ENCODE results near the gene PMEL. TPM values are rescaled to one million over a fixed set of nuclear protein-coding genes. Genes with fewer than 3 reads are reported as not detected.

The PMEL gene
- total and polyA plus RNA-seq, 7 donors = 0.14 to 0.37 (median 0.22) TPM; not detected in 3

GRCh38 chr12:55966408-55967281, 803 bp upstream of the PMEL start, which contains the start of gene CDK2:
CDK2 (plus strand) TSS chr12:55966830; CDS start chr12:55967009, 179 bp downstream.
- Histone ChIP-seq H3K4me1 (peaks cover 5% of the 10 kb centered on the region), H3K27me3 (ENCODE audit: insufficient read depth in 3 of 3, low read length in 2 of 3) (no peaks in the 10 kb centered on the region), H3K27ac (peak within 1 kb of the TSS; percentile 73), H3K36me3 (ENCODE audit: insufficient read depth in 1 of 2, low read depth in 1 of 2) (peaks cover 0 to 7% of the 10 kb centered on the region in 2 donors), H3K4me3 (peak within 1 kb of the TSS; percentile 76), H3K9me3 (no peaks in the 10 kb centered on the region)
- DNase-seq (peak; percentile 94 to 95), ATAC-seq (peak; percentile 95 to 100 (median 98))
- 0% methylated on average over 45 of the region's 45 CpGs for WGBS, 3 donors
- intact Hi-C loops (cut with DNase I) = loop anchor here (5.0 kb wide), 1 partner anchor 34 kb away; the partner anchor contains the start of gene DGKA (in 2 of the 2)
- no peak for TF ChIP-seq CTCF (IDR thresholded peaks at IDR 0.05)

DNA sequence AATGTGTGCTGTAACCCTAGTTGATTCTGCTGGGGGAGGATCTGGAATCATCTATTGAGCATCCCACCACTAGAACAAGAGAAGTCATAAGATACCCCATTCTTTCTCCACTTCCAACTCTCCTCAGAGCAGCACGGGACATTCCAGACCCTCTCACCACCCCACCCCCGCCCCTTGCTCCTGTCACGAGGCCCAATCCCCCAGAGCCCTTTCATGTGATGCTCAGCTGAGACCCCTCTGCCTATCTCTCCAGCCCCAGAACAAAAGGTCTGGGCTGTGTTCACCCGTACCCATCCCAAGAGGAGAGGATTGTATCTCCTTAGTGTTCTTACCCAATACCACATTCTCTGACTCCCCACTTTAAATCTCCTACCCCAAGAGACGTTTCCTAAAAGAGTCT, 602 bp downstream of the PMEL start:
- ATAC-seq (no peak), DNase-seq (no peak)
- peaks cover 0 to 7% of the 10 kb centered on the region in 2 donors for H3K36me3 ChIP-seq (ENCODE audit: insufficient read depth in 1 of 2, low read depth in 1 of 2)
- H3K27ac ChIP-seq = no peak overlapping the region
- intact Hi-C loops (cut with DNase I) = loop anchor here (5.0 kb wide), 1 partner anchor 33 kb away; the partner anchor contains the start of gene DGKA (in 2 of the 2)
- TF ChIP-seq CTCF (IDR thresholded peaks at IDR 0.05) = no peak
- no peaks in the 10 kb centered on the region for H3K9me3 ChIP-seq
- no peaks in the 10 kb centered on the region for H3K27me3 ChIP-seq (ENCODE audit: insufficient read depth in 3 of 3, low read length in 2 of 3)
- no peak overlapping the region for H3K4me3 ChIP-seq
- WGBS, 3 donors = 47 to 65% (median 57%) methylated on average over 5 of the region's 5 CpGs
- H3K4me1 ChIP-seq = peaks cover 5% of the 10 kb centered on the region

DNA sequence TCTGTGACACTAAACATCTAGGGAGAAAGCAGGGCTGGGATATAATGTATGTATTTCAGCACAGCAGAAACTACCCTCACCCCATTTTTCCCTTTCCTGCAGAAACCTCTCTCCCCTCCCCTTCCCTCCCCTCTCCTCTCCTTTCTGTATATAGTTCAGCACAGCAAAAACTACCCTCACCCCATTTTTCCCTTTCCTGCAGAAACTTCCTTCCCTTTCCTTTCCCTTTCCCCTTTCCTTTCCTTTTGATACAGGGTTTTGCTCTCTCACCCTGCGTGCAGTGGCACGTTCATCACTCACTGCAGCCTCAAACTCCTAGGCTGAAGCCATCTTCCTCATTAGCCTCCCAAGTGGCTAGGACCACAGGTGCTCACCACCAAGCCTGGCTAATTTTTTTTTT, 2.1 kb downstream of the PMEL start:
- Histone ChIP-seq H3K36me3 (ENCODE audit: insufficient read depth in 1 of 2, low read depth in 1 of 2) (no peaks in the 10 kb centered on the region), H3K27me3 (ENCODE audit: insufficient read depth in 3 of 3, low read length in 2 of 3) (no peaks in the 10 kb centered on the region), H3K27ac (no peak overlapping the region), H3K4me3 (no peak overlapping the region), H3K4me1 (peaks cover 5% of the 10 kb centered on the region), H3K9me3 (no peaks in the 10 kb centered on the region)
- DNase-seq = no peak
- intact Hi-C loops (cut with DNase I) = no loop called here
- no peak for TF ChIP-seq CTCF (IDR thresholded peaks at IDR 0.05)
- no peak for ATAC-seq
- 84 to 94% (median 85%) methylated on average over 2 of the region's 2 CpGs for WGBS, 3 donors

- no peak for TF ChIP-seq CTCF (IDR thresholded peaks at IDR 0.05)
- intact Hi-C loops (cut with DNase I) = no loop called here
- Histone ChIP-seq H3K9me3 (no peaks in the 10 kb centered on the region), H3K4me3 (no peak overlapping the region), H3K27me3 (ENCODE audit: insufficient read depth in 3 of 3, low read length in 2 of 3) (no peaks in the 10 kb centered on the region), H3K36me3 (ENCODE audit: insufficient read depth in 1 of 2, low read depth in 1 of 2) (no peaks in the 10 kb centered on the region), H3K4me1 (no peaks in the 10 kb centered on the region), H3K27ac (no peak overlapping the region)
- DNase-seq (no peak), ATAC-seq (no peak)
- WGBS, 3 donors = 85 to 90% (median 86%) methylated on average over 5 of the region's 5 CpGs
These were observed 8.6 kb downstream of the PMEL start for GRCh38 chr12:55957106-55957859.

Data from psoas muscle (tissue), 8 donors.